Measurements from ENCODE around the gene MTMR8. TPM values are rescaled to one million over a fixed set of nuclear protein-coding genes. Genes with fewer than 3 reads are reported as not detected.
A peak's percentile ranks its signal among the peaks of the same experiment; 100 is the strongest.

MTMR8 gene
- polyA plus RNA-seq, 2 of the 4 experiments (the other 2 are of a cell fraction), result 1.4 to 1.6 TPM

DNA sequence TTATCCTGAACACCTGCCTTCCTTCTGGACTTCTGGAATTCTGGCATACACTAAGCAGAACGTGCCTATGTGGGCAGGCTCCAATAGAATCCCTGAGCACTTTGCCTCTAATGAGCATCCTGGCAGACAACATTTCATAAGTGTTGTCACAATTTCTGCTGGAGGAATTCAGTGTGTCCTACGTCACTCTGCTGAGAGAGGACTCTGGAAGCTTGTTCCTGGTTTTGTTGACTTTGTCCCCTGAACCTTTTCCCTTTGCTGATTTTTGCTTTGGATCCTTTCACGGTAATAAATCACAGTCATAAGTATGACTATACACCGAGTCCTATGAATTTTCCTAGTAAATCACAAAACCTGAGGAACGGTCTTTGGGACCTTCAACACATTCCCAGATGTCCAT, 43.2 kb downstream of the MTMR8 start (continued):
- no peak for TF ChIP-seq NFE2L2 (conservative IDR thresholded peaks at IDR 0.05; ENCODE audit: low read length)

DNA sequence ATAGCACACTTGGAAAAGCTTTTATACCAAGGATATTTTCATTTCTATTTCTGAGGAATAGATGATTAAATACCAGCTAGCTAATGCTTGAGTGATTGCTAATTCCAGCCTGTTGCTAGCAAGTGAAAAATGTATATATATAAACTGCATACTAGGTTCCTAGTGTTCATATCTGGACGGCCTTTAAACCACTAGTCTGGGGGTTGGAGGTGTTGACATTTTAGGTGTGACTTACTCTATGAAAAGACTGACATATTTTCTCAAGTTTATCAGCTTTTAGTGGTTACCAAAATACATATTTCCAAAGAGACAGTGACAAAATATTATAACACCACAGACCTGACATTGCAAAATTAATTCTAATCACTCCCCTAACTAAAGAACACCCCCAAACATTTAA, 44.7 kb downstream of the MTMR8 start:
- ATAC-seq (no peak), FAIRE-seq (peak; percentile 81), DNase-seq (ENCODE audit: low read depth in 1 of 2, low spot score in 1 of 2) (no peak)
- WGBS (ENCODE audit: missing lambda C conversion rate), result 7% methylated on average over 1 of the region's 1 CpG
- ChIA-PET CTCF (no interaction called here), POLR2A (no interaction called here)
- H3K27ac ChIP-seq, result no peak overlapping the region
- no peak overlapping the region for H3K4me2 ChIP-seq
- no peak overlapping the region for H3K4me3 ChIP-seq
- H3K9me3 ChIP-seq, result no peaks in the 10 kb centered on the region
- no peaks in the 10 kb centered on the region for H3K4me1 ChIP-seq
- TF ChIP-seq ZC3H11A (IDR thresholded peaks at IDR 0.05) (no peak), HEYL (CRISPR knock-in tag; IDR thresholded peaks at IDR 0.05) (no peak), CBX8 (IDR thresholded peaks at IDR 0.05) (no peak), FOXS1 (CRISPR knock-in tag; IDR thresholded peaks at IDR 0.05) (no peak), TP53 (CRISPR knock-in tag; IDR thresholded peaks at IDR 0.05) (no peak), EHMT2 (IDR thresholded peaks at IDR 0.05; ENCODE audit: low read depth) (no peak), POLR2A (IDR thresholded peaks at IDR 0.05; ENCODE audit: low read length) (no peak), MYC (IDR thresholded peaks at IDR 0.05; ENCODE audit: borderline replicate concordance, low read length) (no peak), HDAC2 (IDR thresholded peaks at IDR 0.05) (no peak), PHF8 (IDR thresholded peaks at IDR 0.05; ENCODE audit: borderline replicate concordance, low read depth) (no peak), NFE2L2 (conservative IDR thresholded peaks at IDR 0.05; ENCODE audit: low read length) (no peak), SREBF2 (IDR thresholded peaks at IDR 0.05) (no peak), POLR2AphosphoS2 (conservative IDR thresholded peaks at IDR 0.05; ENCODE audit: low read length) (no peak), CBX2 (IDR thresholded peaks at IDR 0.05; ENCODE audit: borderline replicate concordance, low read depth) (no peak)
- TF ChIP-seq, protein P1, sequence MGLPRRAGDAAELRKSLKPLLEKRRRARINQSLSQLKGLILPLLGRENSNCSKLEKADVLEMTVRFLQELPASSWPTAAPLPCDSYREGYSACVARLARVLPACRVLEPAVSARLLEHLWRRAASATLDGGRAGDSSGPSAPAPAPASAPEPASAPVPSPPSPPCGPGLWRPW (IDR thresholded peaks at IDR 0.05), result no peak
- TF ChIP-seq, protein P2, sequence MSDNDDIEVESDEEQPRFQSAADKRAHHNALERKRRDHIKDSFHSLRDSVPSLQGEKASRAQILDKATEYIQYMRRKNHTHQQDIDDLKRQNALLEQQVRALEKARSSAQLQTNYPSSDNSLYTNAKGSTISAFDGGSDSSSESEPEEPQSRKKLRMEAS (IDR thresholded peaks at IDR 0.05), result no peak
- TF ChIP-seq, protein P3, sequence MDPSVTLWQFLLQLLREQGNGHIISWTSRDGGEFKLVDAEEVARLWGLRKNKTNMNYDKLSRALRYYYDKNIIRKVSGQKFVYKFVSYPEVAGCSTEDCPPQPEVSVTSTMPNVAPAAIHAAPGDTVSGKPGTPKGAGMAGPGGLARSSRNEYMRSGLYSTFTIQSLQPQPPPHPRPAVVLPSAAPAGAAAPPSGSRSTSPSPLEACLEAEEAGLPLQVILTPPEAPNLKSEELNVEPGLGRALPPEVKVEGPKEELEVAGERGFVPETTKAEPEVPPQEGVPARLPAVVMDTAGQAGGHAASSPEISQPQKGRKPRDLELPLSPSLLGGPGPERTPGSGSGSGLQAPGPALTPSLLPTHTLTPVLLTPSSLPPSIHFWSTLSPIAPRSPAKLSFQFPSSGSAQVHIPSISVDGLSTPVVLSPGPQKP (IDR thresholded peaks at IDR 0.05; ENCODE audit: low read depth, low read length), result no peak

DNA sequence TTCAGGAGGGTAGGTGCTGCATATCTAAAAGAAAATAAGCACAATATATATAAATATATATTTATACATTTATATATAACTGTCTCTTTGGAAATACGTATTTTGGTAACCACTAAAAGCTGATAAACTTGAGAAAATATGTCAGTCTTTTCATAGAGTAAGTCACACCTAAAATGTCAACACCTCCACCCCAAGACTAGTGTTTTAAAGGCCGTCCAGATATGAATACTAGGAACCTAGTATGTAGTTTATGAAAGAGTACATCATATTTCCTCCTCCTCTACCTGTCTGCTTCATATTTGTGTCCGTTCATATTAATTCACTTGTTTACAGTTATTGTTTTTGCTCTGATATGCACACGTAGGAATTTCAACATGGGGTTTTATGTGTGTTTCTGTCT, 45.2 kb downstream of the MTMR8 start:
- WGBS (ENCODE audit: missing lambda C conversion rate), result 21% methylated on average over 4 of the region's 4 CpGs
- H3K4me2 ChIP-seq, result no peak overlapping the region
- ATAC-seq (no peak), FAIRE-seq (no peak), DNase-seq (ENCODE audit: low read depth in 1 of 2, low spot score in 1 of 2) (no peak)
- no peak for TF ChIP-seq JUNB (IDR thresholded peaks at IDR 0.05)
- no peak for TF ChIP-seq HOXB13 (CRISPR knock-in tag; IDR thresholded peaks at IDR 0.05; ENCODE audit: low read depth)
- no peak for TF ChIP-seq CBX8 (IDR thresholded peaks at IDR 0.05)
- no peaks in the 10 kb centered on the region for H3K9me3 ChIP-seq
- no peak overlapping the region for H3K4me3 ChIP-seq
- no peak overlapping the region for H3K27ac ChIP-seq
- no peaks in the 10 kb centered on the region for H3K4me1 ChIP-seq
- ChIA-PET POLR2A (no interaction called here), CTCF (no interaction called here)

DNA sequence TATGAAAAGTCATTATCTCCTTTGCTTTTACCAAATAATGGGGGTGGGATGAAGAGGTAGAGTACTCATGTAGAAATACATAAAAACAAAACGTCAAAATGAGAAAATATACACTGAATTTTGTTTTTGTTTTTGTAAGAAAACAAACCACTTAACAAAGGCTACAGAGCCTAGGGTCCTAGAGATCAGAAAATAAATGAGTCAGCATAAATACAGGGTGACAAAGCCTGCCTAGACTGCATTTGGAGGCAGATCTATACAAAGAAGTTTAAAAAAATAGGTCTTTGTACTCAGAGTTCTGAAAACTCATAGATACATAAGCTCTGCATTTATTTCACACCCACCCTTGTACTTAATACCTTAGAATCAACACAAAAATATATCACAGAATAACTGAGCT, 52.4 kb downstream of the MTMR8 start:
- 3% methylated on average over 1 of the region's 1 CpG for WGBS (ENCODE audit: missing lambda C conversion rate)
- Histone ChIP-seq H3K4me2 (no peak overlapping the region), H3K4me3 (no peak overlapping the region), H3K9me3 (no peaks in the 10 kb centered on the region), H3K4me1 (no peaks in the 10 kb centered on the region), H3K27ac (no peak overlapping the region)
- ChIA-PET CTCF (no interaction called here), POLR2A (no interaction called here)
- ATAC-seq (no peak), DNase-seq (ENCODE audit: low read depth in 1 of 2, low spot score in 1 of 2) (no peak), FAIRE-seq (no peak)
- no peak for TF ChIP-seq NPAS2 (CRISPR knock-in tag; IDR thresholded peaks at IDR 0.05; ENCODE audit: borderline replicate concordance)
- TF ChIP-seq MAFK (IDR thresholded peaks at IDR 0.05; ENCODE audit: partially characterized antibody), result peak; percentile 73

DNA sequence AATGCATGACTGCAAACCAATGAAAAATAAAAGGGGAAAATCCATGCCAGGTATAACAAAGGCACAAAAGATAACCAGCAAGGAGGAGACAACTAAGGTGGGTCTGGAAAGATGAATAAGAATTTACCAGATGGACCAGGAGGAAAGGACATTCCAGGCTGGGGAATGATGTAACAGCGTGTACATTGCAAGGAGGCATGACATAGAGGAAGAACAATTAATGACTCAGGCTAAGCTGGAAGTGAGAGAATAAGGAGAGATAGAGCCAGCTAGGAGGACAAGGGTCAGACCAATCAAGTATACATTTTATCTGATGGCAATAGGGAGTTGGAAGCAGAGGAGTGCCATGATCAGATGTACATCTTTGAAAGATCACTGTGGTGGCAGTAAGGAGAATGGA, 57.0 kb downstream of the MTMR8 start:
- ChIA-PET POLR2A (no interaction called here), CTCF (no interaction called here)
- Histone ChIP-seq H3K9me3 (no peaks in the 10 kb centered on the region), H3K27ac (no peak overlapping the region), H3K4me1 (no peaks in the 10 kb centered on the region), H3K4me3 (no peak overlapping the region), H3K4me2 (no peak overlapping the region)
- ATAC-seq (no peak), DNase-seq (ENCODE audit: low read depth in 1 of 2, low spot score in 1 of 2) (no peak), FAIRE-seq (no peak)
- TF ChIP-seq, protein P4, sequence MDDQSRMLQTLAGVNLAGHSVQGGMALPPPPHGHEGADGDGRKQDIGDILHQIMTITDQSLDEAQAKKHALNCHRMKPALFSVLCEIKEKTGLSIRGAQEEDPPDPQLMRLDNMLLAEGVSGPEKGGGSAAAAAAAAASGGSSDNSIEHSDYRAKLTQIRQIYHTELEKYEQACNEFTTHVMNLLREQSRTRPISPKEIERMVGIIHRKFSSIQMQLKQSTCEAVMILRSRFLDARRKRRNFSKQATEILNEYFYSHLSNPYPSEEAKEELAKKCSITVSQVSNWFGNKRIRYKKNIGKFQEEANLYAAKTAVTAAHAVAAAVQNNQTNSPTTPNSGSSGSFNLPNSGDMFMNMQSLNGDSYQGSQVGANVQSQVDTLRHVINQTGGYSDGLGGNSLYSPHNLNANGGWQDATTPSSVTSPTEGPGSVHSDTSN (IDR thresholded peaks at IDR 0.05), result no peak
- TF ChIP-seq, protein P1 (IDR thresholded peaks at IDR 0.05), result no peak
- TF ChIP-seq MAZ (IDR thresholded peaks at IDR 0.05; ENCODE audit: borderline replicate concordance, low read depth, low read length), result no peak
- TF ChIP-seq, protein P5, sequence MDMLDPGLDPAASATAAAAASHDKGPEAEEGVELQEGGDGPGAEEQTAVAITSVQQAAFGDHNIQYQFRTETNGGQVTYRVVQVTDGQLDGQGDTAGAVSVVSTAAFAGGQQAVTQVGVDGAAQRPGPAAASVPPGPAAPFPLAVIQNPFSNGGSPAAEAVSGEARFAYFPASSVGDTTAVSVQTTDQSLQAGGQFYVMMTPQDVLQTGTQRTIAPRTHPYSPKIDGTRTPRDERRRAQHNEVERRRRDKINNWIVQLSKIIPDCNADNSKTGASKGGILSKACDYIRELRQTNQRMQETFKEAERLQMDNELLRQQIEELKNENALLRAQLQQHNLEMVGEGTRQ (IDR thresholded peaks at IDR 0.05), result no peak
- TF ChIP-seq KDM1A (IDR thresholded peaks at IDR 0.05; ENCODE audit: low read depth), result no peak
- no peak for TF ChIP-seq HEYL (CRISPR knock-in tag; IDR thresholded peaks at IDR 0.05)
- no peak for TF ChIP-seq ZSCAN20 (CRISPR knock-in tag; IDR thresholded peaks at IDR 0.05)
- WGBS (ENCODE audit: missing lambda C conversion rate), result 37% methylated on average over 1 of the region's 1 CpG

All from A549 (cell line).